GM21529 (cell line): Measurements from ENCODE around the gene POC1A.
"Not testable (repeated sequence)": the region's sequence is repeated elsewhere in the genome, so short reads cannot be mapped to it uniquely, and the experiment has no call there.

Experiments
- ATAC-seq: cut with Tn5 transposase; IDR thresholded peaks from one replicate; pipeline ENCODE4 v1.9.1; 2021; ENCODE audit not compliant: unreplicated experiment

Gene POC1A

DNA sequence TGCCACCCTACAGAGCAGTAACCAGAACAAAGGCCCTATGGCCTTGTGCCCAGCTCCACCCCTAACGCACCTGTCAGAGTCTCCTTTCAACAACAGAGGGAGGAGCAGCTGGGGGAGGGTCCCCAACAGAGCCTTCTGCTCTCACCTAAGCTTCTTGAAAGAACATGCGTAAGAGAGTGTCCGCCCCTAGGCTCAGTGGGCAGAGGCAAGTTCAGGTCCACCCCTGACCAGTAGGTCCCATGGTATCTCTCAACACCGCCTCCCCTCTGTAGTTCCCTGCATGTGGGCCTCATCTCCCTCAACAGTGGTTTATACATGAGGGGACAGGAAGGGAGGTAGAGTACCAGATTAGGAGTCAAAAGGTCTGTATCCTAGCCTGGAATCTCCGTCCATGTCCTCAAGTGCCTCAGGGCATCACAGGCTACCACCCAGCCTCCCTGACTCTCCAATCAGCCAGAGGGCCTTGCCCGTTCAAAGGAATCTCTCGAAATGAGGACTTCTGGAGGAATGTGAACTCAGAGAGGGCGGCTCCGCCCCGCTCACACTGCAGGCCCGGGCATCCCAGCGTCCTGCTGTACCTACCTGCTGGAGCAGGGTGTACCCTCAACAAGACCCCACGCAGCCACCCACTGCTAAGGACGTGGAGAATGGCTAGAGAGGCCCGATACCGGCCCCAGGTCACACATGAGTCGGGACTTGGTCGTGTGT lies 680 bp downstream of the POC1A start:
- ATAC-seq = peak; percentile 8

DNA sequence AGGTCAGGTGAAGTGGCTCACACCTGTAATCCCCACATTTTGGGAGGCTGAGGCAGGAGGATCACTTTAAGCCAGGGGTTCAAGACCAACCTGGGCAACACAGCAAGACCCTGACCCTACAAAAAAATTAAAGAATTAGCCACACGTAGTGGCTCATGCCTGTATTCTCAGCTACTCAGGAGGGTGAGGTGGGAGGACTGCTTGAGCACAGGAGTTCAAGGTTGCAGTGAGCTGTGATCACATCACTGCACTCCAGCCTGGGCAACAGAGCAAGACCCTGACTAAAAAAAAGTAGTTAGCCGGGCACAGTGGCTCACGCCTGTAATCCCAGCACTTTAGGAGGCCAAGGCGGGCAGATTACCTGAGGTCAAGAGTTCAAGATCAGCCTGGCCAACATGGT lies 2.2 kb downstream of the POC1A start:
- ATAC-seq = not testable (repeated sequence)

DNA sequence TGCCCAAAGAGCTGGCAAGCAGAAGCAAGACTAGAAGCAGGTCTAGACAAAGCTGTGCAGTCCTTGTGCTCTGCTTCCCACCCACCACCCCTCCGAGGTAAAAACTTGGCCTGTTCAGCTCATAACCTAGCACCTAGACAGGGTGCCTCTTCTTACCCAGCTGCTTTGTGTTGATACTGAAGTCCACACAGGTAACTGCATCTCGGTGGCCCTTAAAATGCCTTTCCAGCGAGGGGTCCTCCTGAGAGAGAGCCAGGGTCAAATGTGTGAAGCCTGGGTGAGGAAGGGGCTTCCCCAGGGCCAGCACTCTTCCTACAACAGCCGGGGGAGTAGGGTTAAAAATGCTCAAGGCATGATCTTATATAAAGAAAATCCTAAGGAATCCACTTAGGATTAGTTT lies 3.4 kb downstream of the POC1A start:
- ATAC-seq = no peak

DNA sequence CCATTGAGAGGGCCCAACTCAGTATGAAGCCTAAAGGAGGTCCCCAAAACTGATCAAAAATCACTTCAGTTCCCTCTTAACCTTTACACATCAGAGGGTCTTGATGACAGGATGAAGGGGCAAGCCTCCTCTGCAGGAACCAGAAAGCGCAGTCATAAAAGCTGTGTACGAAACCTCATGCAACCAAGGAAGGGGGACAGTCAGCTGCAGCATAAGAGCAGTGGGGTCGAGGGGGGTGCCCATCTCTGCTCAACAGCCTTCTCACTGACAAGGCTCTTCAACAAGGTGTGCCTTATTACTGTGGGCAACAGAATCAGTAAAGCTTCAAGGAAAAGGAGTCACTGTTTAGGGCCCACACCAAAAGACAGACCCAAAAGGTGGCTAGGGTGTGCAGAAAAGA lies 3.9 kb downstream of the POC1A start:
- ATAC-seq = no peak

DNA sequence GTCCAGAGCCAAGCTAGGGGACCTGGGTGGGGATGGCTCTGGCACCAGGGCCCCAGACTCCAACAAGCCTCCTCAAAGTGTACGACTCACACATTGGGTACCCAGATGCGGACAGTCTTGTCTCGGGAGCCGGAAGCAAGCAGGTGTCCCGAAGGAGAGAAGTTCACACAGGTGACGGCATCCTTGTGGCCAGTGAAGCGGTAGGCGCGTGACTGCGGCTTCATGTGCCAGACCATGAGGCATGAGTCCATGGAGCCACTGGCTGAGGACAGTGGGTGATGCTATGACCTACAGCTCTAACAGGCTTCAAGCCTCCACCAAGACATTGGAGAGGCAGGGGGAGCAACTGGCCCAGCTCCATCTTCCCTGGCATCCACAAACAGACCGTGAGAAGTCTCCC lies 4.5 kb downstream of the POC1A start:
- ATAC-seq = no peak

DNA sequence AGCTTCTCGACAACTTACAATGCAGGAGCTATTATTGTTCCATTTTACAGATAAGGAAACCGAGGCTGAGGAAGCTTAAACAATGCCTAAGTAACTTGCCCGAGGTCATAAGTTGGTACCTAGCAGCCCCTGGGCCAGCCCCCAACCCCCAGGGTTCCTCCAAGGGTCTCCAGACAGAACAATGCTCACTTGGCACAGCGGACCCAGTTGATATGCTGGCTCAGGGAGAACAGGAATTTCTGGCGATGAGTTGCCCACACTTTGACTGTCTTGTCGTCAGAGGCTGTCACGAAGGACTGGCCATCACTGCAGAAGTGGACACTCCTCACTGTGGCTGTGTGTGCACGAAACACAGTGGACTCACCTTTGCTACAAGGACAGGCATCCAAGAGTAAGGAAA lies 5.2 kb downstream of the POC1A start:
- ATAC-seq = no peak

DNA sequence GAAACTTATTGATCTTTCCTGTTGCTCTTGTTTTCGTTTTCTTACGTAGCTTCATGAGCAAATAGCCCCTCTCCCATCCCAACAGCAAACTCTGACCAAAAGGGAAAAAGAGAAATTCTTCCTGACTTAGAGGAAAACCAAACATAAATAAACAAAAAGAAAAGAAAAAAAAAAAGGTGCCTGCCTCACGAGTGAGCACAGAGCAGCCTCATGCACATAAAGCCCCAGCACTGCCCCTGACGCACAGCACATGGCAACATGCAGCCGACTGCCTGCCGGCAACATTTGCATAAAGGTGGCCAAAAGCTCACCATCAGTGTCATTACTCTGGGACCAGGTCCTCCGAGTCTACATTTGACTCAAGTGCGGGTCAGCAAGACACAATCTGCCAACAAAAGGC lies 6.4 kb downstream of the POC1A start:
- no peak for ATAC-seq

DNA sequence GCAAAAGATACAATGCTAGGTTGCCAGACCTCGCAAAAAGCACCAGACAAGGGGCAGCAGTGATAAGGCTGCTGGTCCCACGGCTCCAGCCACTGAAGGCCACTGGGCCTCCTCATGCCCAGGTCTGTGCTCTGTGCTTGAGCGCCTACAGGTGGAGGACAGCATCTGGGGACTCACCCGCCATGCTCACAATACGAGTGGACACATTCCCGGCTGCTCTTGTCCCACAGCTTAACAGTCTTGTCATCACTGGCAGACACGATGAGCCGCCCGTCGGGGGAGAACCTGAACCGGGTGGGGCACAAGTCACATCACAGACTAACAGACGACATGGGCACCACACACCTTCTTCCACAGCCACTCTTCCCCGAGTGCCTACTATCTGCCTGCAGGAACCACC lies 7.4 kb downstream of the POC1A start:
- no peak for ATAC-seq

DNA sequence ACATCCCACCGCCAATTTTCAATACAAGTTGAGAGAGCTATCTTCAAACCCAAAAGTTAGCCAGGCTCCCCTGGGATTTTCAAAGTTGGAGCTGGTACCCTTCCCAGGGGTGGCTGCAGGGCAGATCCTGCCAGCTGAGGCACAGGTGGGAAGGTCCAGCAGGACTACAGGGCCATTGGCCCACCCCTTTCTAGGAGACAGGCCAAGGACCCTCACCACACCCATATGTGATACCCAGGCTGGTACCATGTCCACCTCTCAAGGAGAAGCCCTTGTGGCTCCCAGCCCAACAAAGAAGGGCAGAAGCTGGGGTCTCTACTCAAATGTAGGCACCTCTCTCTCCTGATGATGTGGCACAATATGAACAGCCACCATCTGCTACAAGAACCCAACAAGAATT lies 8.0 kb downstream of the POC1A start:
- ATAC-seq = no peak

DNA sequence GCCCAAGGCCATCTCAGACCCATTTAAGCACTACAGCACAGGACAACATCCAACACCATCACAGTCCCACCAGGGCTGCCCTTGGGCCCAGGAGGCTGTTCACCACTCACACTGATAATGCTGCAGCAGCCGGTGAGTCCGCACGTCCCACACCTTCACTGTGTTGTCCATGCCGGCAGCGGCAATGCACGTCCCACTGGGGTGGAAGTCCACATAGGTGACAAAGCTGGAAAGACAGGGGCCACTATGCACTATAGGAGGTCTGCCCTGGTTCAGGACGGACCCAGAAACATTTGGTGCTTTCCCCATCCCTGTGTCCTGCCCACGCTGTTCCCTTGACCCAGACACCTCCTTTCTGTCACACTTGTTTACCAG lies 8.5 kb downstream of the POC1A start:
- ATAC-seq = no peak

DNA sequence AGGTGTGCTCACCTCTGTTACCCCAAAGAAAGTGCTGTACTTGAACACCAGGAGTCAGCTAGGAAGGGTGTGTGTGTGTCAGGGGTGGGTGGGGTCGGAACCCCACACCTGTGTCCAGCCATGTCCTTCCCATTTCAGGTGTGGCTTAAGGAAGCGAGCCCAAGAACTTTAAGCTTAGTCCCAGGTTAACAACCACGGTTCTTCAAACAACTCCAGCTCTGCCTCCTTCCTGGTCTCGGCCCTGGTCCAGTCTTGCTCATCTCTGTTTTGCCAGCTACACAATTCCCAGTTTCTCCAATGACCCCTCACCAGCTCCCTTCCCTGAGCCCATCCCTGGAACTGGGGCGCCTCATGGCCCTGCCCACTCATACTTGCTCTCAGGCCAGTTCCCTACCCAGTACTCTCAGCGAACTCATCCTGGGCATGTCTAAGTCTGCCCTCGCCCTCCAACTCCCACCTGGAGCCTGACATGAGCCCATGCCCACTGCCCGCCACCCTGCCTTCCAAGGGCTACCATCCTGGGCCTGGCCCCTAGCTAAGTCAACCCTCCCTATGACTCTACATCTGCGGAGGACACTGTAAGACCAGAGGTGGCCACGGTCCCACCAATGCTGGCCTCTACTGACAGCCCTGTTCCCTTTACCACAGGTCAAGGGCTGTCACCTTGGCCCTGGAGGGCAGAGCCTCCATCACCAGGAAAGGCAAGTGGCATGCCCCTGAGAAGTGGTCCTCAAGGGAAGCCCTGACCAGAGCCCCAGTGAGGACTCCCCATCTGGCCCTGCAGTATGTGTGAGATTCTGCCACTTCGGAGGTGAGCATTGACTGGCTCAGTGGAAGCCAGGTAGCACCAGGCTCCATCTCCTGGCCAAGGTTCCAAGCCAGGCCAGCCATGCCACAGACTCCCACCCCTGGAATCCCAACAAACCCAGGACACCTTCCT lies 9.2 kb downstream of the POC1A start:
- no peak for ATAC-seq

DNA sequence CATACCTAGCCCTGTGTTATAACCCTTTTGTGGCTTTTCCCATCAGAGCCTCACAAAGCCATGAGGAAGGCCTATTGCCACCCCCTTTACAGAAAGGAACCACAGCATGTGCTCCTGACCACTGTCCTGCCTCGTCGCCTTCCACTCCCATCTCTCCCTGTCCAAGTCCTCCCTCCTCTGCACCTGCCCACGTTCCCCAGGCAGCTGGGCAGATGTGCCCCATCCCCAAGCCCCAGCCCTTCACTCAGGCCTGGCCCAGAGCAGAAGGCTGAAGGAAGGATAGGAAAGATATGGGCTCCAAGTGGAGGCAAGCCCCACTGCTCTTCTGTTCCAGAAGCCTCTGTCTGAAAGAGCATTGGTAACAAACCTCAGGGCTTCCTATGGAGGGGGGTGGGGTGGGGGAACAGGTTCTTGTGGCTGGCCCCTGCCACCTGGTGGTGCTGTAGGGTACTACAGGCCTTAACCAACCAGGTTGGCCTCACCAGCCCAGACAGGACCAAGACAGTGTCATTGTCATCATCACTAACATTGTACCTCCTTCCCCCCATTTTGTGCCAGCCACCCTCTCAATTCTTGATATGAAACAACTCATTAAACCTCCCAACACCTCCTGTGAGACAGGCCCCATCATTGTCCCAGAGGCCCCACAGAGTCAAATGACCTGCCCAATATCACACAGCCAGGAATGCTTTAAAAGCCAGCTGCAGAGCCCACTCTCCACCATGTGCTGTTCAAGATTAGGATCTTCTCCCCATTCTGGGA lies 10.0 kb downstream of the POC1A start:
- ATAC-seq = peak; percentile 80

DNA sequence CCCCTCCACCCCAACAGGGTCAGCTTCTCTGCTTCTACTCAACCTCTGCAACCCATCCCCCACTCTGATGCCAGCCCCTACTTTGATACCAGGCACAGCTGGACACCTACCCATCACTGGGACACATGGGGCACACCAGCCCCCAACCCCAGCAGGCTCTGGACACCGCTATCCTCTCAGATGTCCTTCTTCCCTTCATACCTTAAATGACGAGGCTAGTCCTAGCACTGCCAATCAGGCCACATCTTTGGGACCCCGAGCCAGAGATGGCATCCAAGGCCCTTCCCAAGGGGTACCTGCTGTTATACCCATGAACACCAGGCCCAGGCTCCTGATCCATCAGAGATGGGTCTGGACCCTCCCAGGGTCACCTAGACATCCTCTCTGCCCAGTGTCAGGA lies 10.6 kb downstream of the POC1A start:
- ATAC-seq = no peak

DNA sequence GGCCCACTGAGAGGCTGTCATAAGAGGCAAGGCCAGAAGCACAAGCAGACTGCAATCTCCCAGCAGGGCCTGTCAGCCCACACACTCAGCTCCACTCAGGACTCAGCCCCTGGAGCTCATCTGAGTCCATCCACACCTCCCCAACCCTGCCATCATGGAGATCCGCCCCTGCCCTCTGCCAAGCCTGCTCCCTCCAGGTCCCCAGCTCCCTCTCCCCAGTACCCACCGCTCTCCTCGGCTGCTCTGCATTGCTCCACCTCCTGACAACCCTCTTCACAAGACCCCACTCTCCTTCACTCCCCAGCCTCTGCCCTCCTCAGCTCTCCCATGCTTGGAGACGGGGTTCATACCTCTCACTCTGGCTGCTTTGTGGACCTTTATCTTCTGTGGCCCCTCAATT lies 11.1 kb downstream of the POC1A start:
- ATAC-seq = no peak

DNA sequence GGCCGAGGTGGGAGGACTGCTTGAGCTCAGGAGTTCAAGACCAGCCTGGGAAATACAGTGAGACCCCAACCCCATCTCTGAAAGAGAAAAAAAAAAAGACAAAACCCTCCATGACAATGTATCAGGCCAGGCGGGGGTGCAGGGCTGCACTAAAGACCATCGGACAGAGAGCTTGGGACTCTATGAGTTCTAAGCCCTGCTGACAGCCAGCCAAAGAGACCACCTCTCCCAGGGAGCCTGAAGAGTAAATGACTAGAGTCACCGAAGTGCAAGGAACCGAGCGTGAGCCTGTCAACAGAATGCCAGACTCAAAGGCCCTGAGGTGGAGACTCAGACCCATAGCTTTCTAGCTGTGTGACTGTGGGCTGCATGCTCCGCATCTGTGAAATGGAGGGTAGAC lies 12.5 kb downstream of the POC1A start:
- no peak for ATAC-seq

DNA sequence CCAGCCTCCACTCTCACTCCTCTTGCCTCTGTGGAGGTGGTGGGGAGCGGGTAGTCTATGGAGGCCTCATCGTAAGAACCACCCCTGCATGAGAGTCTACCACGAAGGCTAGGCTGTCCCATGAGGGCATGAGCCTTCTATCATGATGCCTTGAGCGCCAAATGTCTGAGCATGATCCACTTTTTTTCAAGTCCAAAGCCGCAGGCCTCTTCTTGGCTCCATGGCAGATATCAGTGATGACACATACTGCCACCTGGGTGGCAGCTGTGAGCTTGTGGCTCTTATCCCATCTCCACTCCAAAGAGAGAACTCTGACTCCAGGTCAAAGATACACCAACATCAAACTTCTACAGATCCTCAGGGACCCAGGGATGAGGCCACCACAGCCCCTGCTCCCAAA lies 13.5 kb downstream of the POC1A start:
- ATAC-seq = no peak

DNA sequence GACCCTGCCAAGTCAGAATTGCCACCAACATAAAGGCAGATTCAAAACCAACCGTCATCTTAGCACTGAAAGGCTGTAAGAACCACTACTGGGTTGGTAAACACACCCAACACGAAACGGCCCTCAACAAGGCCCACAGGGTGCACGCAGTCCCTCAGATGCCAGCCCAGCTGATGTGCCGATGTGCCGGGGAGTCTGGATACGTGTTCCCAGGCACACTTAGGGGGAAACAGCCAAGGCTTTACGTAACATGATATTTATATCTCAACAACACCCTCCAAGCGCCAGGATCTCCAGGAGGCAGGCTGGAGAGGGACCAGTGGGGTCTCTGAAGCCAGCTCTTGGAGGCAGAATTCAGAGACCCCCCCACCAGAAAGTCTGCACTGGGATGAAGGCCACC lies 14.2 kb downstream of the POC1A start:
- no peak for ATAC-seq

DNA sequence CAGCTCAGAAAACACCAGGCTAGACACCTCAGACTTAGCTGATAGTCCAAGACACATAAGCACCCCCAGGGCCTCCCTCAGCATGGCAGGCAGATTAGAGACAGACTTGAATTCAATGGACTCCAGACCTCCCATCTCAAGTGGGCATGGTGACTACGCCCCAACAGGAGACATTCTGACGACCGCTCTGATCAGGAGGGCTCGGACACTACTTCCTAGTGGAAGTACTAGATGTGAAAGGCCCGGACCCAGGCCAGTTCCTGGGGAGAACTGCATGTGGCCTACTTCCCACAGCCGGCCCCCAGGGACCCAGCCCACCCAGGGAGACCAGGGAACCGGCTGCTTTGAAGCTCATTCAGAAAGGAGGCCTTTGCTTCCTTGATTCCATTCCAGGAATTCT lies 16.9 kb downstream of the POC1A start:
- ATAC-seq = no peak

DNA sequence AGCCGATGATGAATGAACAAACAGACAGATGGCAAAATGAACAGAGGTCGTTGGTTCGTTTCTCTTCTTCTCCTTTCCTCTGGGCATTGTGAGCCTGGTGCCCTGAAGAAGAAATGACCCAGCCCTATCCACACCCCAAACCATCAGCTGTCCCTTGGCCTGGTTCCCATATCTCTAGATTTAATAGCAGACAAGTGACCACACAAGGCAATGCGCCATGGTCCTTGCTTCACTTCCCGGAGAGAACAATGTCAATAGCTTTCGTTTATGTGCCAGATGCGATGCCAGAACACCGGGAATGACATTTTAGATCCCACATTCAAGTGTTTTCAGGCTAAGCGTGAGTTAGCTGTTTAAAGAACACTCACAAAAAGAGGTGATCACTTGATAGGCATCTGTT lies 17.7 kb downstream of the POC1A start:
- no peak for ATAC-seq

DNA sequence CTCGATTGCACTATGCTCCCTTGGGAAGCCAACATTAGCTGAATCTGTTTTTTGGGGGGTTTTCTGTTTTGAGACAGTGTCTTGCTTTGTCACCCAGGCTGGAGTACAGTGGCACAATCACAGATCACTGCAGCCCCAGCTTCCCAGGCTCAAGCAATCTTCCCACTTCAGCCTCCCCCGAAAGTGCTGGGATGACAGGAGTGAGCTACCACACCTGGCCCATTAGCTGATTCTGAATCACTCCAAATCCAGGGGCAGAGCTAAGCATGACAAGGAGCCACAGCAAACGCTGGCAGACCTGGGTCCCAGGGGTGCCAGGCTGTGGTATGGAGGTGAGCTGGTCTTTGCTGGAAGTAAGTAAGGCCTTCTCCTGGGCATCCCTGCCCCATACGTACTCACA lies 18.9 kb downstream of the POC1A start:
- no peak for ATAC-seq

DNA sequence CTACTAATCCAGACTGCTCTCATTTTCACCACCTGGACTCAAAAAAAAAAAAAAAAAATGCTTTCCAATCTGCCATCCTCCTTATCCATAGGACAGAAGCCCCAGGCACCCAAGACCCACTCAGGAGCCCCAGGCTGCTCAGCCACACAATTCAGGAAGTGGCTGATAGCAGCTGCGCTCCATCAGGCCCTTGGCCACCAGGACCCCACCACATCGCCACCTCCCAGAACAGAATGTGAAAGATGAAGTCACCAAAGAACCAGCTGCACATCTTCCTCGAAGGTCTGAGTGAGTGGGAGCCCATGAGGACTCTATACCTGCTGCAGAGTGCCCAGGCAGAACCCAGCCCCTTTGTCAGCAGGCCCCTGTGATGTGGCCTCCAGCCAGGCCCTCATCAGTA lies 19.5 kb downstream of the POC1A start:
- ATAC-seq = no peak

DNA sequence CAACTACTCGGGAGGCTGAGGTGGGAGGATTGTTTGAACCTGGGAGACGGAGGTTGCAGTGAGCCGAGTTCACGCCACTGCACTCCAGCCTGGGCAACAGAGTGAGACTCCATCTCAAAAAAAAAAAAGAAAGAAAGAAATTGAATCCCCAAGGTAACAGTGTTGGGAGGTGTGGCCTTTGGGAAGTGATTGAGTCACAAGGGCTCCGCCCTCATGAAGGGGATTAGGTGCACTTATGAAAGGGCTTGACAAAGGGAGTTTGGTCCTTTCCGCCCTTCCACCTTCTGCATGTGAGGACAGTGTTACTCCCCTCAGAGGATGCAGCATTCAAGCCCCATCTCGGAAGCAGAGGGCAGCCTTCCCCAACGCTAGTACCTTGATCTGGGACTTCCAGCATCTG lies 21.3 kb downstream of the POC1A start:
- ATAC-seq = no peak
